KMS-11 (cell line): ENCODE data around the gene LNX2.

ENCODE experiments used
- H2AFZ ChIP-seq: fragments of 200-600 bp; sonication (generic); 2 replicates; pipeline ENCODE4 v1.6.1; 2016; ENCODE audit warnings: antibody characterized with exemption, mixed run types, low read depth
- H3K27ac ChIP-seq: fragments of 200-600 bp; sonication (generic); 2 replicates; pipeline ENCODE4 v1.6.1; 2016; ENCODE audit warnings: mild to moderate bottlenecking, mixed run types
- H3K27me3 ChIP-seq: fragments of 200-600 bp; sonication (generic); 2 replicates; pipeline ENCODE4 v1.6.1; 2017; ENCODE audit warnings: mild to moderate bottlenecking, low read depth, mixed run types, moderate library complexity; ENCODE audit not compliant: insufficient read depth
- H3K36me3 ChIP-seq: fragments of 200-600 bp; sonication (generic); 2 replicates; pipeline ENCODE4 v1.6.1; 2017; ENCODE audit warnings: mild to moderate bottlenecking, mixed run types; ENCODE audit not compliant: insufficient read depth
- H3K4me1 ChIP-seq: fragments of 200-600 bp; sonication (generic); 2 replicates; pipeline ENCODE4 v1.6.1; 2016; ENCODE audit warnings: mild to moderate bottlenecking, low read depth, mixed run types; ENCODE audit not compliant: poor library complexity, severe bottlenecking
- H3K4me2 ChIP-seq: fragments of 200-600 bp; sonication (generic); 2 replicates; pipeline ENCODE4 v1.7.0; 2016; ENCODE audit warnings: mild to moderate bottlenecking, mixed run types
- H3K4me3 ChIP-seq: fragments of 200-600 bp; sonication (generic); IDR thresholded peaks from 2 replicates; pipeline ENCODE4 v1.6.1; 2017; ENCODE audit warnings: low read depth, low read length, mixed read lengths; ENCODE audit not compliant: insufficient read depth
- H3K79me2 ChIP-seq: fragments of 200-600 bp; sonication (generic); 2 replicates; pipeline ENCODE4 v1.6.1; 2016; ENCODE audit warnings: low read depth, mixed run types; ENCODE audit not compliant: insufficient read depth
- H3K9ac ChIP-seq: fragments of 200-600 bp; sonication (generic); 2 replicates; pipeline ENCODE4 v1.6.1; 2016; ENCODE audit warnings: mild to moderate bottlenecking, mixed run types
- H4K20me1 ChIP-seq: fragments of 200-600 bp; sonication (generic); 2 replicates; pipeline ENCODE4 v1.6.1; 2016; ENCODE audit warnings: mild to moderate bottlenecking, mixed run types; ENCODE audit not compliant: insufficient read depth
- CTCF ChIP-seq: fragments of 200-600 bp; sonication (generic); conservative IDR thresholded peaks from 2 replicates; pipeline ENCODE4 v1.6.1; 2017; ENCODE audit warnings: low read depth, mild to moderate bottlenecking, antibody characterized with exemption, low read length, moderate library complexity, mixed read lengths

Gene LNX2

GRCh38 chr13:27621366-27622101 lies 1.2 kb upstream of the LNX2 start, which contains the start of gene POLR1D:
Gene POLR1D, plus strand, starts transcription at chr13:27621892. Its CDS starts 92 bp downstream, at chr13:27621984.
- H4K20me1 ChIP-seq, result no peaks in the 10 kb centered on the region
- no peak for TF ChIP-seq CTCF
- no peak within 1 kb of the TSS for H3K4me3 ChIP-seq
- peaks cover 76% of the 10 kb centered on the region for H3K79me2 ChIP-seq
- no peaks in the 10 kb centered on the region for H3K36me3 ChIP-seq
- peak within 1 kb of the TSS; percentile 64 for H3K27ac ChIP-seq
- H3K27me3 ChIP-seq, result no peaks in the 10 kb centered on the region
- peak within 1 kb of the TSS; percentile 62 for H3K9ac ChIP-seq
- peak within 1 kb of the TSS; percentile 81 for H3K4me2 ChIP-seq
- H3K4me1 ChIP-seq, result peaks cover 19% of the 10 kb centered on the region
- H2AFZ ChIP-seq, result peak within 1 kb of the TSS; percentile 61

DNA sequence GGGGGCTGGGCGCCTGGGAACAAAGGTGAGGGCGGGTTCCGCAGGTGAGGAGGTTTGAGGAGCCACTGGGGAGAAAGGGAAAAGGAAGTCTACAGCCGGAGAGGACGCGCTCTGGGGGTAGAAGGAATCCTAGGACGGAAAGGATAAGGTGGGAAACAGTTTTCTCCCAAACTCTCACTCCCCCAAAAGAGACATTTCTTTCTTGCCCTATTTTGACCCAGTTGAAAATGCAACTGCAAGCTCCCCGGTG lies 712 bp upstream of the LNX2 start:
- Histone ChIP-seq H3K9ac (peak overlapping the region; percentile 61; the same call in 1 of the 2 replicates), H3K79me2 (peaks cover 76% of the 10 kb centered on the region), H3K4me1 (peaks cover 19% of the 10 kb centered on the region)

GRCh38 chr13:27619728-27620376 lies 477 bp downstream of the LNX2 start:
- Histone ChIP-seq H4K20me1 (no peaks in the 10 kb centered on the region), H3K4me1 (peaks cover 19% of the 10 kb centered on the region), H3K27me3 (no peaks in the 10 kb centered on the region), H3K36me3 (no peaks in the 10 kb centered on the region), H3K27ac (peak overlapping the region; percentile 33; the same call in 1 of the 2 replicates), H3K4me3 (no peak overlapping the region), H3K4me2 (peak overlapping the region; percentile 86), H2AFZ (peak overlapping the region; percentile 61), H3K79me2 (peaks cover 75% of the 10 kb centered on the region), H3K9ac (peak overlapping the region; percentile 44; the same call in 1 of the 2 replicates)
- TF ChIP-seq CTCF, result no peak

More for the DNA sequence above, 712 bp upstream of the LNX2 start:
- Histone ChIP-seq H3K36me3 (no peaks in the 10 kb centered on the region), H3K4me2 (peak overlapping the region; percentile 48; the same call in 1 of the 2 replicates), H3K4me3 (no peak overlapping the region), H3K27me3 (no peaks in the 10 kb centered on the region), H2AFZ (peak overlapping the region; percentile 61; the same call in 1 of the 2 replicates), H4K20me1 (no peaks in the 10 kb centered on the region), H3K27ac (peak overlapping the region; percentile 64)
- TF ChIP-seq CTCF, result no peak

GRCh38 chr13:27619093-27619727 lies 1.1 kb downstream of the LNX2 start:
- Histone ChIP-seq H3K4me3 (no peak overlapping the region), H2AFZ (no peak overlapping the region), H3K27ac (peak overlapping the region; percentile 33; the same call in 1 of the 2 replicates), H3K9ac (peak overlapping the region; percentile 44; the same call in 1 of the 2 replicates), H3K4me2 (peak overlapping the region; percentile 86), H3K27me3 (no peaks in the 10 kb centered on the region), H4K20me1 (no peaks in the 10 kb centered on the region), H3K36me3 (no peaks in the 10 kb centered on the region), H3K79me2 (peaks cover 73% of the 10 kb centered on the region), H3K4me1 (peaks cover 19% of the 10 kb centered on the region)
- no peak for TF ChIP-seq CTCF
